ENCODE data around the gene IFNA7.
"Not testable (repeated sequence)": the region's sequence is repeated elsewhere in the genome, so short reads cannot be mapped to it uniquely, and the experiment has no call there.

Gene IFNA7

GRCh38 chr9:21234153-21234687 is 32.2 kb upstream of the IFNA7 start:
- Histone ChIP-seq H3K79me2 (no peaks in the 10 kb centered on the region), H3K36me3 (ENCODE audit: control insufficient read depth, insufficient read depth, low read length) (no peaks in the 10 kb centered on the region), H3K4me1 (no peaks in the 10 kb centered on the region), H3K27ac (no peak overlapping the region), H3K9me3 (ENCODE audit: control insufficient read depth, low read length) (no peaks in the 10 kb centered on the region), H3K4me3 (ENCODE audit: low read depth, low read length) (no peak overlapping the region), H3K9ac (no peak overlapping the region), H3K4me2 (ENCODE audit: low read length) (no peak overlapping the region), H2AFZ (no peak overlapping the region), H3K27me3 (ENCODE audit: control insufficient read depth, insufficient read depth, low read length) (no peaks in the 10 kb centered on the region)
- TF ChIP-seq CTCF (IDR thresholded peaks at IDR 0.05), result no peak

GRCh38 chr9:21233258-21233657 is 31.3 kb upstream of the IFNA7 start:
- Histone ChIP-seq H3K79me2 (no peaks in the 10 kb centered on the region), H2AFZ (no peak overlapping the region), H3K4me2 (ENCODE audit: low read length) (no peak overlapping the region), H3K4me3 (ENCODE audit: low read depth, low read length) (no peak overlapping the region), H3K9ac (no peak overlapping the region), H3K27ac (no peak overlapping the region), H3K4me1 (no peaks in the 10 kb centered on the region), H3K27me3 (ENCODE audit: control insufficient read depth, insufficient read depth, low read length) (no peaks in the 10 kb centered on the region), H3K36me3 (ENCODE audit: control insufficient read depth, insufficient read depth, low read length) (no peaks in the 10 kb centered on the region), H3K9me3 (ENCODE audit: control insufficient read depth, low read length) (no peaks in the 10 kb centered on the region)
- no peak for TF ChIP-seq CTCF (IDR thresholded peaks at IDR 0.05)

- no peaks in the 10 kb centered on the region for H3K79me2 ChIP-seq
- no peak within 1 kb of the TSS for H3K4me2 ChIP-seq (ENCODE audit: low read length)
- no peak within 1 kb of the TSS for H3K4me3 ChIP-seq (ENCODE audit: low read depth, low read length)
- TF ChIP-seq CTCF (IDR thresholded peaks at IDR 0.05), result no peak
- H3K9me3 ChIP-seq (ENCODE audit: control insufficient read depth, low read length), result no peaks in the 10 kb centered on the region
- H3K27ac ChIP-seq, result no peak within 1 kb of the TSS
- no peaks in the 10 kb centered on the region for H3K36me3 ChIP-seq (ENCODE audit: control insufficient read depth, insufficient read depth, low read length)
- no peak within 1 kb of the TSS for H3K9ac ChIP-seq
- H3K4me1 ChIP-seq, result no peaks in the 10 kb centered on the region
- H2AFZ ChIP-seq, result no peak within 1 kb of the TSS
- H3K27me3 ChIP-seq (ENCODE audit: control insufficient read depth, insufficient read depth, low read length), result no peaks in the 10 kb centered on the region
Observed at GRCh38 chr9:21228122-21228521, 26.1 kb upstream of the IFNA7 start, which contains the start of gene IFNA17. Gene IFNA17 (minus strand): TSS chr9:21228222. CDS start chr9:21228173, 49 bp downstream.

- H3K36me3 ChIP-seq (ENCODE audit: control insufficient read depth, insufficient read depth, low read length); H3K4me3 ChIP-seq (ENCODE audit: low read depth, low read length); H3K27ac ChIP-seq; H2AFZ ChIP-seq; H3K79me2 ChIP-seq; H3K9ac ChIP-seq; H3K4me2 ChIP-seq (ENCODE audit: low read length); H3K4me1 ChIP-seq; H3K9me3 ChIP-seq (ENCODE audit: control insufficient read depth, low read length); H3K27me3 ChIP-seq (ENCODE audit: control insufficient read depth, insufficient read depth, low read length): not testable (repeated sequence)
Observed at GRCh38 chr9:21217211-21217610, 15.2 kb upstream of the IFNA7 start, which contains the start of gene IFNA16. Gene IFNA16 (minus strand): TSS chr9:21217311. CDS start chr9:21217305, 6 bp downstream.

GRCh38 chr9:21213411-21214326 is 11.7 kb upstream of the IFNA7 start:
- H3K79me2 ChIP-seq; H3K4me2 ChIP-seq (ENCODE audit: low read length); H2AFZ ChIP-seq; H3K4me3 ChIP-seq (ENCODE audit: low read depth, low read length); H3K9ac ChIP-seq; H3K4me1 ChIP-seq; H3K36me3 ChIP-seq (ENCODE audit: control insufficient read depth, insufficient read depth, low read length); H3K9me3 ChIP-seq (ENCODE audit: control insufficient read depth, low read length); H3K27ac ChIP-seq; H3K27me3 ChIP-seq (ENCODE audit: control insufficient read depth, insufficient read depth, low read length): not testable (repeated sequence)

GRCh38 chr9:21212160-21212559 is 10.2 kb upstream of the IFNA7 start:
- not testable (repeated sequence) for H3K4me1 ChIP-seq; H3K36me3 ChIP-seq (ENCODE audit: control insufficient read depth, insufficient read depth, low read length); H3K4me2 ChIP-seq (ENCODE audit: low read length); H3K27ac ChIP-seq; H2AFZ ChIP-seq; H3K9me3 ChIP-seq (ENCODE audit: control insufficient read depth, low read length); H3K4me3 ChIP-seq (ENCODE audit: low read depth, low read length); H3K27me3 ChIP-seq (ENCODE audit: control insufficient read depth, insufficient read depth, low read length); H3K9ac ChIP-seq; H3K79me2 ChIP-seq

- not testable (repeated sequence) for H2AFZ ChIP-seq, H3K79me2 ChIP-seq
Observed at GRCh38 chr9:21210782-21211181, 8.8 kb upstream of the IFNA7 start.

More at GRCh38 chr9:21210782-21211181, 8.8 kb upstream of the IFNA7 start:
- not testable (repeated sequence) for H3K27ac ChIP-seq; H3K36me3 ChIP-seq (ENCODE audit: control insufficient read depth, insufficient read depth, low read length); H3K27me3 ChIP-seq (ENCODE audit: control insufficient read depth, insufficient read depth, low read length); H3K9ac ChIP-seq; H3K4me3 ChIP-seq (ENCODE audit: low read depth, low read length); H3K9me3 ChIP-seq (ENCODE audit: control insufficient read depth, low read length); H3K4me1 ChIP-seq; H3K4me2 ChIP-seq (ENCODE audit: low read length)
